DOHH2 (cell line): ENCODE results near the gene SRCAP.

Source experiments
- H3F3A ChIP-seq: fragments of 200-600 bp; sonication (generic), shearing (Covaris generic); 2 replicates; pipeline ENCODE4 v1.6.0; 2016; ENCODE audit warnings: antibody characterized with exemption, mild to moderate bottlenecking; ENCODE audit not compliant: control insufficient read depth, insufficient read depth
- H3K27ac ChIP-seq: fragments of 200-600 bp; sonication (generic); 2 replicates; pipeline ENCODE4 v1.5.1; 2014; ENCODE audit warnings: low read depth, mild to moderate bottlenecking, low read length, moderate library complexity
- H3K27me3 ChIP-seq: fragments of 200-600 bp; sonication (generic); 2 replicates; pipeline ENCODE4 v1.6.1; 2014; ENCODE audit warnings: mild to moderate bottlenecking, low read length, mixed read lengths; ENCODE audit not compliant: control insufficient read depth
- H3K36me3 ChIP-seq: fragments of 200-600 bp; sonication (generic); 2 replicates; pipeline ENCODE4 v1.6.1; 2014; ENCODE audit warnings: mild to moderate bottlenecking, low read length, moderate library complexity, mixed read lengths; ENCODE audit not compliant: control insufficient read depth
- H3K4me1 ChIP-seq: fragments of 200-600 bp; sonication (generic); 2 replicates; pipeline ENCODE4 v1.6.1; 2014; ENCODE audit warnings: mild to moderate bottlenecking, low read length, mixed read lengths; ENCODE audit not compliant: control insufficient read depth
- H3K4me2 ChIP-seq: fragments of 200-600 bp; sonication (generic); 2 replicates; pipeline ENCODE4 v1.6.0; 2014; ENCODE audit warnings: mild to moderate bottlenecking, low read length, moderate library complexity
- H3K4me3 ChIP-seq: fragments of 200-600 bp; sonication (generic); 2 replicates; pipeline ENCODE4 v1.5.1; 2014; ENCODE audit warnings: mild to moderate bottlenecking, low read length, mixed read lengths
- H3K79me2 ChIP-seq: fragments of 200-600 bp; sonication (generic); 2 replicates; pipeline ENCODE4 v1.6.1; 2014; ENCODE audit warnings: mild to moderate bottlenecking, low read length, mixed read lengths; ENCODE audit not compliant: control insufficient read depth
- H3K9me2 ChIP-seq: fragments of 200-600 bp; sonication (generic); replicated peaks from 2 replicates; pipeline ENCODE4 v1.6.1; 2014; ENCODE audit warnings: mild to moderate bottlenecking, low read length, mixed read lengths; ENCODE audit not compliant: control insufficient read depth
- H3K9me3 ChIP-seq: fragments of 200-600 bp; sonication (generic); 2 replicates; pipeline ENCODE4 v1.6.1; 2014; ENCODE audit warnings: antibody characterized with exemption, low read length, mixed read lengths; ENCODE audit not compliant: control insufficient read depth, insufficient read depth
- H4K20me1 ChIP-seq: fragments of 200-600 bp; sonication (generic); 2 replicates; pipeline ENCODE4 v1.6.0; 2014; ENCODE audit warnings: low read depth, mild to moderate bottlenecking, antibody characterized with exemption, low read length, moderate library complexity; ENCODE audit not compliant: control insufficient read depth, insufficient read depth
- CTCF ChIP-seq: fragments of 200-600 bp; sonication (generic); IDR thresholded peaks from one replicate; pipeline ENCODE4 v1.5.1; 2014; ENCODE audit warnings: antibody characterized with exemption, mild to moderate bottlenecking, low read depth, low read length; ENCODE audit not compliant: poor library complexity, severe bottlenecking
- EZH2phosphoT487 ChIP-seq: fragments of 200-600 bp; sonication (generic); IDR thresholded peaks from 2 replicates; pipeline ENCODE4 v1.6.1; 2017; ENCODE audit warnings: borderline replicate concordance, mild to moderate bottlenecking, antibody characterized with exemption, low read length, moderate library complexity, mixed read lengths

Gene SRCAP

DNA sequence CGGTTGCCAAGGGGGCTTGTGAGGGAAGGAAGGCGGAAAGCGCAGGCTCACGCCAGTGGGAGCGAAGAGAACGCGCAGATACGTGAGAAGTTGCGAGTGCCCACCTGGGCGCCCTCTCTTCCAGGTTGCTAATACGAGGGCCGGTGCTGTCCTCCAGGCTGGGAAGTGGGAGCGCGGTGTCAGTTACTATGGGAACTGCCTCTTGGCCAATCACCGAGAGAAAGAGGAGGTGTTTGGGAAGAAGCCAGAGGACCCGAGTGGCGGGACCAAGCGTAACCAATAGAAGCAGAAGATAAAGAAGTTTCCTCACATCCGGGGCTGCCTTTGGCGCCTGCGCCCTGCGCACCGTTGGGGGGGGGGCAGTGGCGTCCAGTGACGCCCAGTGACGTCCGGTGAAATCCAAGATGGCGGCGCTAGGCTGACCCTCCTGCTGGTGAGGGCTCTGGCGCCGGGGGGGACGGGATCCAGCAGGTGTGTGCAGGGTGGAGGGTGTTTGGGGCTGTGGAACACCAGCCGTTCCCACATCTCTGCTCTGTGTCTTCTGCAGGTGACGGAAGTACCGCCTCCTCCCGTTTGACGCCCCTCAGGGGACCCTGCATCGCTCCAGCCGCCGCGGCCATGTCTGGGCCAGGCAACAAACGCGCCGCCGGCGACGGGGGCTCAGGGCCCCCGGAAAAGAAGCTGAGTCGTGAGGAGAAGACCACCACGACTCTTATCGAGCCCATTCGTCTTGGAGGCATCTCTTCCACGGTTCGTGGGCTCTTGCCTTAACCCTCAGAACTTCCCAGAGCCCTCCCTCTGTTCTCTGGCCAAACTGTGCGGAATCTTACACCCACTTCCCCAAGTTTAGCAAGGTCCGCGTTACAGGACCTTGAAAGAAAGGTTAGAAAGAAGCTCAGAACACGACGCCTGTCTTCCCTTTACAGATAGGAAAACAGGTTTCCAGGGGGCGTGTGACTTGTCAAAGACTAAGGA lies 63.2 kb downstream of the SRCAP start, which contains the start of the genes CFAP119 and RNF40:
TSS of gene CFAP119 (minus strand) at position 135 of the 975 bp plus-strand sequence. CDS start 314 bp downstream, outside the sequence.
TSS of gene RNF40 (plus strand) at position 395 of the 975 bp plus-strand sequence. CDS start at position 619, 224 bp downstream.
- Histone ChIP-seq H3K36me3 (peaks cover 83% of the 10 kb centered on the region), H3K79me2 (peaks cover 49% of the 10 kb centered on the region)

GRCh38 chr16:30762991-30763725 lies 64.2 kb downstream of the SRCAP start:
- Histone ChIP-seq H3K36me3 (peaks cover 86% of the 10 kb centered on the region), H3K4me1 (peaks cover 43% of the 10 kb centered on the region), H3K4me2 (peak overlapping the region; percentile 85), H3K9me3 (no peaks in the 10 kb centered on the region), H3K79me2 (peaks cover 49% of the 10 kb centered on the region), H3K9me2 (no peaks in the 10 kb centered on the region), H3K27me3 (no peaks in the 10 kb centered on the region), H3K4me3 (peak overlapping the region; percentile 91), H3K27ac (peak overlapping the region; percentile 84; the same call in 1 of the 2 replicates), H4K20me1 (peaks cover 4% of the 10 kb centered on the region; the same call in 1 of the 2 replicates), H3F3A (peaks cover 13% of the 10 kb centered on the region; the same call in 1 of the 2 replicates)
- TF ChIP-seq CTCF (no peak), EZH2phosphoT487 (no peak)

More for the DNA sequence above, 63.2 kb downstream of the SRCAP start, which contains the start of the genes CFAP119 and RNF40:
- H4K20me1 ChIP-seq, result peaks cover 4% of the 10 kb centered on the region; the same call in 1 of the 2 replicates
- H3F3A ChIP-seq, result peaks cover 18% of the 10 kb centered on the region
- H3K9me2 ChIP-seq, result no peaks in the 10 kb centered on the region
- H3K4me1 ChIP-seq, result peaks cover 43% of the 10 kb centered on the region
- H3K4me2 ChIP-seq, result peak within 1 kb of the TSS; percentile 85
- no peaks in the 10 kb centered on the region for H3K9me3 ChIP-seq
- H3K27ac ChIP-seq, result peak within 1 kb of the TSS; percentile 84
- peak within 1 kb of the TSS; percentile 91 for H3K4me3 ChIP-seq
- no peak for TF ChIP-seq CTCF
- no peak for TF ChIP-seq EZH2phosphoT487
- H3K27me3 ChIP-seq, result no peaks in the 10 kb centered on the region

DNA sequence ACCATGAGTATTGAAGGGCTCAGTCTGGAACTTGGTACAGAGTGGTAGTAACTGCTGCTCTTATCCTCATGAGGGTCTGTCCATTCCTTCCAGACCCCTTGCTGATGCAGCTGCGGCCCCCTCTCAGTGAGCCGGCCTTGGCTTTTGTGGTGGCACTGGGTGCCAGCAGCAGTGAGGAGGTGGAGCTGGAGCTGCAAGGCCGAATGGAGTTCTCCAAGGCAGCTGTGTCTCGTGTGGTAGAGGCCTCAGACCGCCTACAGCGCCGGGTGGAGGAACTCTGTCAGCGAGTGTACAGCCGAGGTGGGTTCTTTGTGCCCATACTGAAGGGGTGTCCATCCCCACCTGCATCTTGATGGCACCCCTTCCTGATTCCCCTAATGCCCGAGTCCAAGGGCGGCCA lies 65.1 kb downstream of the SRCAP start:
- Histone ChIP-seq H3K36me3 (peaks cover 88% of the 10 kb centered on the region), H3K4me2 (peak overlapping the region; percentile 85; the same call in 1 of the 2 replicates), H3K27me3 (no peaks in the 10 kb centered on the region), H3F3A (peaks cover 6% of the 10 kb centered on the region; the same call in 1 of the 2 replicates), H3K27ac (no peak overlapping the region), H4K20me1 (peaks cover 4% of the 10 kb centered on the region; the same call in 1 of the 2 replicates), H3K4me1 (peaks cover 34% of the 10 kb centered on the region), H3K4me3 (no peak overlapping the region), H3K9me2 (no peaks in the 10 kb centered on the region), H3K9me3 (no peaks in the 10 kb centered on the region), H3K79me2 (peaks cover 49% of the 10 kb centered on the region)
- TF ChIP-seq EZH2phosphoT487 (no peak), CTCF (no peak)
